Upper lobe of right lung (tissue), 1 donor: ENCODE measurements around the gene HRK. TPM values are rescaled to one million over a fixed set of nuclear protein-coding genes. Genes with fewer than 3 reads are reported as not detected.

ENCODE experiments used
- ATAC-seq: fragments of 200-7000 bp; cut with Tn5 transposase; one replicate; pipeline ENCODE4 v1.9.1; 2020; ENCODE audit warnings: mild to moderate bottlenecking, moderate library complexity
- DNase-seq: peaks from one replicate; pipeline ENCODE4 v3.0.0-alpha.2; 2020
- H3K27ac ChIP-seq: fragments of 200-600 bp; one replicate; pipeline ENCODE4 v1.8.0; 2022
- H3K27me3 ChIP-seq: fragments of 200-600 bp; one replicate; pipeline ENCODE4 v1.8.0; 2022; ENCODE audit warnings: mild to moderate bottlenecking
- H3K36me3 ChIP-seq: fragments of 200-600 bp; one replicate; pipeline ENCODE4 v1.8.0; 2022
- H3K4me1 ChIP-seq: fragments of 200-600 bp; one replicate; pipeline ENCODE4 v1.8.0; 2022
- H3K4me3 ChIP-seq: fragments of 200-600 bp; one replicate; pipeline ENCODE4 v1.8.0; 2022; ENCODE audit warnings: mild to moderate bottlenecking
- H3K9me3 ChIP-seq: fragments of 200-600 bp; one replicate; pipeline ENCODE4 v1.8.0; 2022
- intact Hi-C: fragments of 100-400 bp; cut with DNase I; formaldehyde crosslinking; loops from one replicate; pipeline ENCODE4 v1.11.0; 2022
- total RNA-seq: library from RNA; stranded (reverse); fragmentation: NEBNext Ultra II Directional; extraction: Animal tissue kit (Norgen Biotek cat#: 25700); gene quantifications from one replicate; pipeline ENCODE4 v1.2.1, GENCODE V29; 2021
- TF ChIP-seq, protein P1 (sequence below): fragments of 200-600 bp; IDR thresholded peaks from one replicate; pipeline ENCODE4 v1.8.0; 2022; ENCODE audit warnings: antibody characterized with exemption
- donor health status: DM: no; HTN: yes; CAD: no; lungs with severe emphysema.

The HRK gene
- total RNA-seq, 1 donor from 2014 or later, result not detected

DNA sequence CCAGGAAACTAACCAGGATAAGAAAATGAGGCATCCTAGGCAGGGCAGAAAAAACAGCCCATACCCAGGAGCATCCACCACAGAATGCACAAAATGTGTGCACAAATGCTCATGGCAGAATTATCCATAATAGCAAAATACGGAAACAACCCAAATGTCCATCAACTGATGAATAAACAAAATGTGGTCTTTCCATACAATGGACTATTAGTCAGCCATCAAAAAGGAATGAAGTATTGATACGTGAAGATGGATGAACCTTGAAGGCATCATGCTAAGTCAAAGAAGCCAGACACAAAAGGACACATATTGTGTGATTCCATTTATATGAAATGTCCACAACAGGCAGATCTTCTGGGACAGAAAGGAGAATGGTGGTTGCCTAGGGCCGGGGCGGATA, 19.1 kb downstream of the HRK start:
- TF ChIP-seq, protein P1, sequence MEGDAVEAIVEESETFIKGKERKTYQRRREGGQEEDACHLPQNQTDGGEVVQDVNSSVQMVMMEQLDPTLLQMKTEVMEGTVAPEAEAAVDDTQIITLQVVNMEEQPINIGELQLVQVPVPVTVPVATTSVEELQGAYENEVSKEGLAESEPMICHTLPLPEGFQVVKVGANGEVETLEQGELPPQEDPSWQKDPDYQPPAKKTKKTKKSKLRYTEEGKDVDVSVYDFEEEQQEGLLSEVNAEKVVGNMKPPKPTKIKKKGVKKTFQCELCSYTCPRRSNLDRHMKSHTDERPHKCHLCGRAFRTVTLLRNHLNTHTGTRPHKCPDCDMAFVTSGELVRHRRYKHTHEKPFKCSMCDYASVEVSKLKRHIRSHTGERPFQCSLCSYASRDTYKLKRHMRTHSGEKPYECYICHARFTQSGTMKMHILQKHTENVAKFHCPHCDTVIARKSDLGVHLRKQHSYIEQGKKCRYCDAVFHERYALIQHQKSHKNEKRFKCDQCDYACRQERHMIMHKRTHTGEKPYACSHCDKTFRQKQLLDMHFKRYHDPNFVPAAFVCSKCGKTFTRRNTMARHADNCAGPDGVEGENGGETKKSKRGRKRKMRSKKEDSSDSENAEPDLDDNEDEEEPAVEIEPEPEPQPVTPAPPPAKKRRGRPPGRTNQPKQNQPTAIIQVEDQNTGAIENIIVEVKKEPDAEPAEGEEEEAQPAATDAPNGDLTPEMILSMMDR, result no peak
- intact Hi-C loops, result no loop called here
- Histone ChIP-seq H3K27ac (no peak overlapping the region), H3K27me3 (peaks cover 15% of the 10 kb centered on the region), H3K4me3 (no peak overlapping the region), H3K4me1 (peaks cover 2% of the 10 kb centered on the region), H3K36me3 (no peaks in the 10 kb centered on the region), H3K9me3 (no peaks in the 10 kb centered on the region)
- ATAC-seq, result no peak
- DNase-seq, result no peak

DNA sequence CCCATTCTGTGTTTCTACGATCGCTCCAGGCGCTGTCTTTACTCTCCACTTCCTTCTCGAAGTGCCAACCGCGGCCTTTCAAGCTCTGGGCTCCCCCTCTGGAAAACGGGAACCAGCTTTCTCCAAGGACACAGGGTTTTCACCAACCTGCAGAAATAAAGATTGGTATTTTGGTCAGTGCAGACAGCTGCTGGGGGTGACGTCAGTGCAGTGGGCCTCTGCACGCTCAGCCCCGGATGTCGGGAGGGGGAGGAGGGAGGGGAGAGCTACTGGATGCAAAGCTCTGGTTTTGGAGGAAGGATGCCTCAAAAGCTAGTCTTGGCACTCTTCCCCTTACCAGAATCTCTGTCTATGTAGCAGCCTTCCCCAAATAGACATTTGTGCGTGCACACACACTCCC, 19.9 kb downstream of the HRK start:
- DNase-seq, result no peak
- peaks cover 22% of the 10 kb centered on the region for H3K27me3 ChIP-seq

DNA sequence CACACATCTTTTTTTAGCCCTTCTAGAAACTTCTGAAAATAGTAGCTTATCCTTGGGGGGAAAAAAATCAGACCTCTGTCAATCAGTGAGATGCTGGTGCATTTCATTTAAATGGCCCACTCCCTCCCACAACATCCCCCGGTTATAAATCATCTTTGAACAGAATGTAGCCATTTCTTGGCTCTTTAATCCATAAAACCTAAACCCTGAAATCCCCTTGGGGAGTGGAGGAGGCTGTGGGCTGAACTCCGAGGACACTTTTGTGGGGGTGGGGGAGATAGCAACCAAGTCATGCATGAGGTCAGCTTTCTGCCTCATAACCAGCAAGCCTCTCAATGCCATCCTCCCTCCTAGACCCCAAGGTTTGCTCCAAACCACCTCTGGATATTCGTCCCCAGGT, 21.0 kb downstream of the HRK start:
- peaks cover 2% of the 10 kb centered on the region for H3K4me1 ChIP-seq
- TF ChIP-seq, protein P1, result no peak
- ATAC-seq (no peak), DNase-seq (no peak)
- intact Hi-C loops, result no loop called here
- no peak overlapping the region for H3K4me3 ChIP-seq
- H3K36me3 ChIP-seq, result no peaks in the 10 kb centered on the region
- no peaks in the 10 kb centered on the region for H3K9me3 ChIP-seq
- no peak overlapping the region for H3K27ac ChIP-seq
- H3K27me3 ChIP-seq, result peaks cover 25% of the 10 kb centered on the region

More for the DNA sequence above, 19.9 kb downstream of the HRK start:
- no peaks in the 10 kb centered on the region for H3K36me3 ChIP-seq
- no peaks in the 10 kb centered on the region for H3K9me3 ChIP-seq
- no peak overlapping the region for H3K27ac ChIP-seq
- ATAC-seq, result no peak
- H3K4me3 ChIP-seq, result no peak overlapping the region
- peaks cover 2% of the 10 kb centered on the region for H3K4me1 ChIP-seq
- intact Hi-C loops, result no loop called here
- TF ChIP-seq, protein P1, result no peak

DNA sequence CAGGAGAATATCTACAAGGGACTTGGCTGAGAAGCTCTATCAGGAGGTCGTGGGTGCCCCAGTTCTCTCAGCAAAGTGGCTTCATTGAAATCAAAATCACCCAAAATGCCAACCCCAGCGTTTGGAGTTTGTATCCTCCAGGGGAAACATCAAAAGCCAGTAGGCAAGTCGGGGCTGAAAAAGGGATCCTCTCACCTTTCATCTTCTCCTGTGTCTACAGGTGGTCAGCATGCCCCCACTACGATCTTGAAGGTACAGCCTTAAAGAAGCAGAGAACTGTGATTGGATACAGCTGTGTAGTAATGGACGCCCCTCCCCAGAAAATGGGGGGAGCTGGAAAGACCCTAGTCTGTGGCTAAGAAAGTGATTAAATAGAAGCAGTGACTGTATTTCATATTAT, 22.2 kb downstream of the HRK start:
- H3K27ac ChIP-seq, result no peak overlapping the region
- H3K36me3 ChIP-seq, result no peaks in the 10 kb centered on the region
- H3K4me1 ChIP-seq, result peaks cover 2% of the 10 kb centered on the region
- H3K27me3 ChIP-seq, result peaks cover 25% of the 10 kb centered on the region
- ATAC-seq (no peak), DNase-seq (no peak)
- no peaks in the 10 kb centered on the region for H3K9me3 ChIP-seq
- TF ChIP-seq, protein P1, result no peak
- H3K4me3 ChIP-seq, result no peak overlapping the region
- intact Hi-C loops, result no loop called here

DNA sequence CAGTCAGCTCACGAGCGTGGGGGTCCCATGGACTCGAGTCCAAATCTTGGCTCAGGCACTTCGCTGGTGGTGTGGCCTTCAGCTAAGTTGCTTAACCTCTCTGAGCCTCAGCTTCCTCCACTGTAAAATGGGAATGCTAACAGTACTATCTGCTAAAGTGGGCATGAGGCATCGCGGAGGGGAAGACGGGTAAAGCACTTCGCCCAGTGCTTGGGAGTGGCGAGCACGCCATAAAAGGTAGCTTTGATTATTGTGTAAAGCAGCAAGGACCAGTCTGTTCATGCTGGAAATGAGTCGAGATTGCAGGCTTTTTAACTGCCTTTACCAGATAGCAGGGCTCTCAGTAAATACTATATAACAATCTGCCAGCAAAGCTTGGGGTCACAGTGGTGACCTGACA, 24.5 kb downstream of the HRK start:
- TF ChIP-seq, protein P1, result no peak
- DNase-seq (no peak), ATAC-seq (no peak)
- H3K9me3 ChIP-seq, result no peaks in the 10 kb centered on the region
- no peaks in the 10 kb centered on the region for H3K36me3 ChIP-seq
- peaks cover 2% of the 10 kb centered on the region for H3K4me1 ChIP-seq
- H3K27me3 ChIP-seq, result peaks cover 18% of the 10 kb centered on the region
- no peak overlapping the region for H3K27ac ChIP-seq
- H3K4me3 ChIP-seq, result no peak overlapping the region
- intact Hi-C loops, result no loop called here
